ENCODE measurements around the gene HDAC3. TPM values are rescaled to one million over a fixed set of nuclear protein-coding genes. Genes with fewer than 3 reads are reported as not detected.

The HDAC3 gene
- polyA plus RNA-seq, 1 of the 3 experiments (the other 2 are of a cell fraction), result 104 TPM

DNA sequence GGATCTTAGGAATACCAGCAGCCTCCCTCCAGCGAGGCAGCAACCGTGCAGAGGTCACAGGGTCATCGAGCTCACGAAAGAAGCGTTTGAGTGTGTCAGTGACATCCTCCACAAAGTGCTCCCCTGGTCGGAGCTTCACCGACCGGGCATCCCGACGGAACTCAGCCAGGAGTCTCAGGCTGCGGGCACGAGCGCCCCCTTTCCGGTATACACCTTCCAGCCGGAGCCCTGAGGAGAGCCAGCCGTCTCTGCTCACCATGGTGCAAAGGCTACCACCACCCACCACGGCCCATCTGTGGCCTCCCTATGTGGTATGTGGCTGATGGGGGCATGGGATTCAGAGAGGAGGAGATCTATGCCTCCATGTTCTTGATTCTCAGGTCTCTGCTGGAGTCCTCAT, 25.4 kb upstream of the HDAC3 start (continued):
- TF ChIP-seq, protein P1, sequence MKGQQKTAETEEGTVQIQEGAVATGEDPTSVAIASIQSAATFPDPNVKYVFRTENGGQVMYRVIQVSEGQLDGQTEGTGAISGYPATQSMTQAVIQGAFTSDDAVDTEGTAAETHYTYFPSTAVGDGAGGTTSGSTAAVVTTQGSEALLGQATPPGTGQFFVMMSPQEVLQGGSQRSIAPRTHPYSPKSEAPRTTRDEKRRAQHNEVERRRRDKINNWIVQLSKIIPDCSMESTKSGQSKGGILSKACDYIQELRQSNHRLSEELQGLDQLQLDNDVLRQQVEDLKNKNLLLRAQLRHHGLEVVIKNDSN (IDR thresholded peaks at IDR 0.05; ENCODE audit: borderline replicate concordance, low read depth), result no peak
- TF ChIP-seq GABPA (IDR thresholded peaks at IDR 0.05; ENCODE audit: low read depth) (no peak), EZH2phosphoT487 (IDR thresholded peaks at IDR 0.05; ENCODE audit: borderline replicate concordance, low read depth) (no peak), FOXM1 (IDR thresholded peaks at IDR 0.05; ENCODE audit: low read depth) (no peak)

DNA sequence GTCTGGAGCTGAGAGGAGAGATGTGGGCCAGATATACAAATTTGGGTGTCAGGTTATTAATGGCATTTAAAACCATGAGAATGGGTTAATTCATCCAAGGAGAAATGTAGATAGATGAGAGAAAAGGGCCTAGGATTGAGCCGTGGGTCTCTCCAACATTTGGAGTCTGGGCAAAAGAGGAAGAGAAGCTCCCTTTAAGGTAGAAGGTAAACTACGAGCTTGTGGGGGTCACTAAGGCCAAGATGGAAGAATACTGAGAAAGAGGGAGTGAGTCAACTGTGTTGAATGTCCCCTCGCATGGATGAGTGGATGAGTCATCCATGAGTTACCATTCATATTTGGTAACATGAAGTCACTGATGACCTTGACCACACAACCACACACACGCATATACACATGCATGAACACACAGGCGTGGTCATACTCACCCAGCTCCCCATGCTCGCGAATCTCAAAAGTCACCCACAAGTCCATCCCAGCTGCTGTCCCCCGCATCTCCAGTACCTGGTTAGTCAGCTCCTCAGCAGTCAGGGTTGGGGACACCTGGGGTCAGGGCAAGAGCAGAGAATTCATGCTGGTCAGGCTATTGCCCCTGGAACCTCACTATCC, 21.4 kb upstream of the HDAC3 start:
- Histone ChIP-seq H3K4me3 (ENCODE audit: low read depth in 2 of 2, low read length in 1 of 2) (no peak overlapping the region), H3K9ac (no peak overlapping the region), H3F3A (replicated peaks; ENCODE audit: insufficient read depth) (no peaks in the 10 kb centered on the region), H3K27me3 (ENCODE audit: insufficient read depth) (no peaks in the 10 kb centered on the region), H3K9me3 (no peaks in the 10 kb centered on the region), H3K27ac (ENCODE audit: low read depth in 2 of 2, low read length in 1 of 2) (peak overlapping the region in 1 of 2 experiments; percentile 48; a peak in 2 of 4 replicates), H2AFZ (ENCODE audit: low read depth) (no peak overlapping the region), H3K36me3 (replicated peaks in 1 of 2; ENCODE audit: control insufficient read depth in 1 of 2, insufficient read depth in 2 of 2, low read length in 1 of 2) (peaks cover 20 to 59% of the 10 kb centered on the region in 2 experiments), H4K20me1 (ENCODE audit: insufficient read depth) (no peaks in the 10 kb centered on the region), H3K4me1 (ENCODE audit: control insufficient read depth in 1 of 2, insufficient read depth in 2 of 2, low read depth in 1 of 2, low read length in 1 of 2) (peaks cover 0 to 8% of the 10 kb centered on the region in 2 experiments; a peak in 2 of 4 replicates), H3K79me2 (ENCODE audit: insufficient read depth) (no peaks in the 10 kb centered on the region), H3K4me2 (no peak overlapping the region), H3K9me2 (no peaks in the 10 kb centered on the region)
- DNase-seq, result no peak
- ChIA-PET CTCF (interaction anchor here (1.1 to 2.7 kb wide), 5 partner anchors 9 to 311 kb away, joined by 3 to 17 read pairs (median 8); partner anchors contain the start of gene DIAPH1), POLR2A (interaction anchor here (1.7 to 2.5 kb wide), 2 partner anchors 18 to 22 kb away, joined by 3 to 9 read pairs; partner anchors contain the start of genes HDAC3 and RELL2)
- WGBS (ENCODE audit: low lambda C conversion rate), result 71% methylated on average over 8 of the region's 8 CpGs
- TF ChIP-seq RFX5 (IDR thresholded peaks at IDR 0.05; ENCODE audit: low read length) (no peak), RXRA (IDR thresholded peaks at IDR 0.05; ENCODE audit: borderline replicate concordance, low read depth) (no peak), FOSL2 (IDR thresholded peaks at IDR 0.05; ENCODE audit: borderline replicate concordance, low read depth) (peak; percentile 75; the same call in 1 of the 2 replicates), YY1 (IDR thresholded peaks at IDR 0.05; ENCODE audit: low read depth) (no peak), JUND (IDR thresholded peaks at IDR 0.05) (peak; percentile 62; the same call in 1 of the 2 replicates)

DNA sequence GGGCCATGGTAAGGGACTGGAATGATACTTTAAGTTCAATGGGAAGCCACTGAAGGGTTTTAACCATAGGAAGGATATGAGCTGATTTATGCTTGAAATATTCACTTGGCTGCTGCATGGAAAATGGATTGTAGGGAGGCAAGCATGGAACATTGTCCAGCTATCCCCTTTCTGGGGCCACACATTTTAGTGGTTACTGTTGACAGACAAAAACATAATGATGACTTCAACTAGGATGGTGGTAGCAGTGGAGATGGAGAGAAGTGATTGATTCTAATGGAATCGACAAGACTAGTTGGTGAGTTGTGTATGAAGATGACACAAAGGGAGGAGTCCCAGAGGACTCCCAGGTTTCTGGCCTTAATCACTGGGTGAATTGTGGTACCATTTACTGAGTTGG, 20.8 kb upstream of the HDAC3 start:
- Histone ChIP-seq H3F3A (replicated peaks; ENCODE audit: insufficient read depth) (peaks cover under 1% of the 10 kb centered on the region), H3K9ac (no peak overlapping the region), H2AFZ (ENCODE audit: low read depth) (no peak overlapping the region), H3K27ac (ENCODE audit: low read depth in 2 of 2, low read length in 1 of 2) (peak overlapping the region in 1 of 2 experiments; percentile 48; a peak in 2 of 4 replicates), H3K27me3 (ENCODE audit: insufficient read depth) (no peaks in the 10 kb centered on the region), H3K36me3 (replicated peaks in 1 of 2; ENCODE audit: control insufficient read depth in 1 of 2, insufficient read depth in 2 of 2, low read length in 1 of 2) (peaks cover 18 to 53% of the 10 kb centered on the region in 2 experiments), H3K4me2 (no peak overlapping the region), H3K9me2 (no peaks in the 10 kb centered on the region), H4K20me1 (ENCODE audit: insufficient read depth) (no peaks in the 10 kb centered on the region), H3K9me3 (no peaks in the 10 kb centered on the region), H3K4me3 (ENCODE audit: low read depth in 2 of 2, low read length in 1 of 2) (no peak overlapping the region), H3K79me2 (ENCODE audit: insufficient read depth) (no peaks in the 10 kb centered on the region), H3K4me1 (ENCODE audit: control insufficient read depth in 1 of 2, insufficient read depth in 2 of 2, low read depth in 1 of 2, low read length in 1 of 2) (peaks cover 0 to 8% of the 10 kb centered on the region in 2 experiments; a peak in 2 of 4 replicates)
- TF ChIP-seq GATA2 (CRISPR knock-in tag; IDR thresholded peaks at IDR 0.05) (no peak), MXI1 (IDR thresholded peaks at IDR 0.05; ENCODE audit: low read depth, low read length) (no peak), EP300 (IDR thresholded peaks at IDR 0.05; ENCODE audit: borderline replicate concordance in 1 of 2, low read depth in 1 of 2, low read length in 1 of 2) (no peak), JUND (IDR thresholded peaks at IDR 0.05) (no peak), RCOR1 (IDR thresholded peaks at IDR 0.05; ENCODE audit: low read length) (no peak), YY1 (IDR thresholded peaks at IDR 0.05; ENCODE audit: low read depth) (no peak)
- TF ChIP-seq, protein P2, sequence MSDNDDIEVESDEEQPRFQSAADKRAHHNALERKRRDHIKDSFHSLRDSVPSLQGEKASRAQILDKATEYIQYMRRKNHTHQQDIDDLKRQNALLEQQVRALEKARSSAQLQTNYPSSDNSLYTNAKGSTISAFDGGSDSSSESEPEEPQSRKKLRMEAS (IDR thresholded peaks at IDR 0.05; ENCODE audit: low read depth), result no peak
- TF ChIP-seq, protein P3, sequence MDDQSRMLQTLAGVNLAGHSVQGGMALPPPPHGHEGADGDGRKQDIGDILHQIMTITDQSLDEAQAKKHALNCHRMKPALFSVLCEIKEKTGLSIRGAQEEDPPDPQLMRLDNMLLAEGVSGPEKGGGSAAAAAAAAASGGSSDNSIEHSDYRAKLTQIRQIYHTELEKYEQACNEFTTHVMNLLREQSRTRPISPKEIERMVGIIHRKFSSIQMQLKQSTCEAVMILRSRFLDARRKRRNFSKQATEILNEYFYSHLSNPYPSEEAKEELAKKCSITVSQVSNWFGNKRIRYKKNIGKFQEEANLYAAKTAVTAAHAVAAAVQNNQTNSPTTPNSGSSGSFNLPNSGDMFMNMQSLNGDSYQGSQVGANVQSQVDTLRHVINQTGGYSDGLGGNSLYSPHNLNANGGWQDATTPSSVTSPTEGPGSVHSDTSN (IDR thresholded peaks at IDR 0.05), result no peak
- DNase-seq, result no peak
- POLR2A ChIA-PET, result no interaction called here
- CTCF ChIA-PET, result interaction anchor here (1.2 to 2.7 kb wide), 5 partner anchors 7 to 303 kb away, joined by 3 to 17 read pairs (median 8); partner anchors contain the start of gene DIAPH1
- WGBS (ENCODE audit: low lambda C conversion rate), result 100% methylated on average over 1 of the region's 1 CpG
